Activated gamma-delta T cell treated with Interleukin-2 at 50 U/mL for 16 hours (primary cell): ENCODE data around the gene NUDT3.
A peak's percentile ranks its signal among the peaks of the same experiment; 100 is the strongest.

Experiments used
- DNase-seq: peaks from one replicate; pipeline ENCODE4 v3.0.0-alpha.2; 2020

The NUDT3 gene

GRCh38 chr6:34236131-34236442, 156.4 kb downstream of the NUDT3 start:
- DNase-seq: peak; percentile 48

GRCh38 chr6:34235307-34236130, 156.9 kb downstream of the NUDT3 start:
- peak; percentile 58 for DNase-seq

- no peak for DNase-seq
Observed at GRCh38 chr6:34234667-34235306, 157.7 kb downstream of the NUDT3 start.

- DNase-seq: no peak
Observed at GRCh38 chr6:34233867-34234266, 158.6 kb downstream of the NUDT3 start.

- no peak for DNase-seq
Observed at GRCh38 chr6:34232901-34233300, 159.6 kb downstream of the NUDT3 start.

- DNase-seq: no peak
Observed at GRCh38 chr6:34231566-34232336, 160.7 kb downstream of the NUDT3 start.

- no peak for DNase-seq
Observed at GRCh38 chr6:34230653-34231371, 161.7 kb downstream of the NUDT3 start.

GRCh38 chr6:34229877-34230276, 162.6 kb downstream of the NUDT3 start:
- DNase-seq: no peak
